CD8-positive, alpha-beta memory T cell (primary cell): ENCODE measurements around the gene ACSL4. TPM values are rescaled to one million over a fixed set of nuclear protein-coding genes. Genes with fewer than 3 reads are reported as not detected.

ENCODE experiments used
- CTCF ChIA-PET: fragments of 350-600 bp; sonication (Branson Sonifier 250); formaldehyde crosslinking; loops from one replicate; lab custom pipeline; 2021; ENCODE audit warnings: antibody characterized with exemption; lab: Charles Lee
- POLR2A ChIA-PET: fragments of 350-600 bp; sonication (Branson Sonifier 250); formaldehyde crosslinking; loops from one replicate; lab custom pipeline; 2021; ENCODE audit warnings: antibody characterized with exemption; lab: Charles Lee
- DNase-seq, 5 donors: peaks; one replicate each; pipeline versions ENCODE4 v3.0.0 to v3.0.0-alpha.2; 2020 to 2022; ENCODE audit warnings: mixed read lengths in 1 of 5
- H3K27ac ChIP-seq: one replicate; pipeline ENCODE4 v1.7.0; 2013; ENCODE audit warnings: low read depth, mild to moderate bottlenecking, low read length, moderate library complexity
- H3K27me3 ChIP-seq: 2 replicates; pipeline ENCODE4 v1.7.0; 2013; ENCODE audit warnings: low read length, mild to moderate bottlenecking; ENCODE audit not compliant: insufficient read depth, poor library complexity, severe bottlenecking
- H3K36me3 ChIP-seq: 2 replicates; pipeline ENCODE4 v1.7.0; 2013; ENCODE audit warnings: mild to moderate bottlenecking, low read length, moderate library complexity; ENCODE audit not compliant: insufficient read depth
- H3K4me1 ChIP-seq: 2 replicates; pipeline ENCODE4 v1.7.0; 2013; ENCODE audit warnings: mild to moderate bottlenecking, low read length, moderate library complexity; ENCODE audit not compliant: insufficient read depth
- H3K4me3 ChIP-seq: 2 replicates; pipeline ENCODE4 v1.7.0; 2013; ENCODE audit warnings: mild to moderate bottlenecking, low read length
- H3K9me3 ChIP-seq: 2 replicates; pipeline ENCODE4 v1.7.0; 2013; ENCODE audit warnings: mild to moderate bottlenecking, low read length
- H3K27ac Mint-ChIP-seq, 8 donors: one replicate each; pipeline ENCODE4 v1.8.0; 2020 to 2021; ENCODE audit warnings: mixed read lengths in 8 of 8, mild to moderate bottlenecking in 6 of 8, inconsistent platforms in 3 of 8, moderate library complexity in 3 of 8
- H3K27me3 Mint-ChIP-seq, 2 donors: one replicate each; pipeline ENCODE4 v1.8.0; 2020 to 2021; ENCODE audit warnings: mixed read lengths in 2 of 2, mild to moderate bottlenecking in 1 of 2, moderate library complexity in 1 of 2
- H3K36me3 Mint-ChIP-seq, 3 donors: one replicate each; pipeline ENCODE4 v1.8.0; 2020 to 2021; ENCODE audit warnings: mixed read lengths in 3 of 3, inconsistent platforms in 1 of 3, mild to moderate bottlenecking in 1 of 3
- H3K4me1 Mint-ChIP-seq, 3 donors: one replicate each; pipeline ENCODE4 v1.8.0; 2020 to 2021; ENCODE audit warnings: mixed read lengths in 3 of 3, inconsistent platforms in 1 of 3, mild to moderate bottlenecking in 1 of 3
- H3K4me3 Mint-ChIP-seq, 7 donors: one replicate each; pipeline ENCODE4 v1.8.0; 2020 to 2021; ENCODE audit warnings: mixed read lengths in 7 of 7, mild to moderate bottlenecking in 6 of 7, moderate library complexity in 4 of 7, inconsistent platforms in 2 of 7
- H3K9me3 Mint-ChIP-seq, 5 donors: one replicate each; pipeline ENCODE4 v1.8.0; 2020 to 2022; ENCODE audit warnings: mixed read lengths in 5 of 5, mild to moderate bottlenecking in 3 of 5, moderate library complexity in 2 of 5, inconsistent platforms in 1 of 5
- polyA plus RNA-seq: library from polyadenylated mRNA; unstranded; fragments of 300-500 nt; fragmentation: Illumina TruSeq; gene quantifications from one replicate; pipeline ENCODE4 v1.2.3, GENCODE V29; 2021
- total RNA-seq, 2 experiments: library from RNA; stranded (reverse); gene quantifications; one replicate each; pipeline ENCODE4 v1.2.3, GENCODE V29; 2021

The ACSL4 gene
- total and polyA plus RNA-seq, 3 experiments from 2014 or later: 12.7 to 72.4 (median 69.6) TPM

GRCh38 chrX:109707720-109708119 is 25.3 kb downstream of the ACSL4 start:
- H3K9me3 Mint-ChIP-seq: no peaks in the 10 kb centered on the region
- H3K4me1 Mint-ChIP-seq: peaks cover 37 to 73% (median 64%) of the 10 kb centered on the region in 3 donors
- no peak for DNase-seq
- H3K4me3 ChIP-seq: no peak overlapping the region
- peak overlapping the region in 2 of 8 donors; percentile 40 to 60 for H3K27ac Mint-ChIP-seq
- peaks cover 0 to 1% of the 10 kb centered on the region in 2 donors for H3K27me3 Mint-ChIP-seq
- H3K36me3 ChIP-seq: no peaks in the 10 kb centered on the region
- ChIA-PET POLR2A (no interaction called here), CTCF (no interaction called here)
- peaks cover 15% of the 10 kb centered on the region for H3K4me1 ChIP-seq
- no peaks in the 10 kb centered on the region for H3K9me3 ChIP-seq
- peak overlapping the region in 5 of 7 donors; percentile 24 to 80 (median 51) for H3K4me3 Mint-ChIP-seq
- no peak overlapping the region for H3K27ac ChIP-seq
- H3K36me3 Mint-ChIP-seq: peaks cover 0 to 1% (median 0%) of the 10 kb centered on the region in 3 donors
- H3K27me3 ChIP-seq: no peaks in the 10 kb centered on the region

GRCh38 chrX:109707319-109707718 is 25.7 kb downstream of the ACSL4 start:
- CTCF ChIA-PET: no interaction called here
- POLR2A ChIA-PET: no interaction called here
- H3K9me3 ChIP-seq: no peaks in the 10 kb centered on the region
- H3K4me1 ChIP-seq: peaks cover 15% of the 10 kb centered on the region
- no peak for DNase-seq
- H3K9me3 Mint-ChIP-seq: no peaks in the 10 kb centered on the region
- H3K36me3 Mint-ChIP-seq: peaks cover 0 to 2% (median 0%) of the 10 kb centered on the region in 3 donors
- peak overlapping the region in 6 of 7 donors; percentile 24 to 80 (median 44) for H3K4me3 Mint-ChIP-seq
- peaks cover 0 to 3% of the 10 kb centered on the region in 2 donors for H3K27me3 Mint-ChIP-seq
- no peak overlapping the region for H3K27ac ChIP-seq
- H3K27me3 ChIP-seq: no peaks in the 10 kb centered on the region
- H3K36me3 ChIP-seq: no peaks in the 10 kb centered on the region
- H3K4me1 Mint-ChIP-seq: peaks cover 39 to 73% (median 68%) of the 10 kb centered on the region in 3 donors
- peak overlapping the region in 3 of 8 donors; percentile 40 to 60 (median 43) for H3K27ac Mint-ChIP-seq
- H3K4me3 ChIP-seq: no peak overlapping the region

- peaks cover 13% of the 10 kb centered on the region for H3K4me1 ChIP-seq
- H3K36me3 ChIP-seq: no peaks in the 10 kb centered on the region
- Mint-ChIP-seq H3K27ac (peak overlapping the region in 1 of 8 donors; percentile 28), H3K27me3 (peaks cover 0 to 4% of the 10 kb centered on the region in 2 donors), H3K4me1 (peaks cover 34 to 60% (median 54%) of the 10 kb centered on the region in 3 donors), H3K36me3 (peaks cover 0 to 4% (median 0%) of the 10 kb centered on the region in 3 donors), H3K4me3 (no peak overlapping the region), H3K9me3 (no peaks in the 10 kb centered on the region)
- ChIA-PET CTCF (no interaction called here), POLR2A (no interaction called here)
- no peak overlapping the region for H3K4me3 ChIP-seq
- no peaks in the 10 kb centered on the region for H3K9me3 ChIP-seq
- H3K27me3 ChIP-seq: no peaks in the 10 kb centered on the region
- no peak for DNase-seq
- no peak overlapping the region for H3K27ac ChIP-seq
Observed at GRCh38 chrX:109704563-109704962, 28.5 kb downstream of the ACSL4 start.

GRCh38 chrX:109697855-109698254 is 35.2 kb downstream of the ACSL4 start:
- POLR2A ChIA-PET: no interaction called here
- Mint-ChIP-seq H3K36me3 (peaks cover 0 to 15% (median 0%) of the 10 kb centered on the region in 3 donors), H3K4me3 (no peak overlapping the region), H3K9me3 (no peaks in the 10 kb centered on the region), H3K27me3 (peaks cover 0 to 2% of the 10 kb centered on the region in 2 donors), H3K27ac (no peak overlapping the region), H3K4me1 (peaks cover 28 to 62% (median 41%) of the 10 kb centered on the region in 3 donors)
- H3K4me1 ChIP-seq: no peaks in the 10 kb centered on the region
- H3K36me3 ChIP-seq: no peaks in the 10 kb centered on the region
- DNase-seq: no peak
- H3K27ac ChIP-seq: no peak overlapping the region
- H3K9me3 ChIP-seq: no peaks in the 10 kb centered on the region
- CTCF ChIA-PET: interaction anchor here (1.0 to 1.1 kb wide), 2 partner anchors 15 to 159 kb away, joined by 3 read pairs; no protein-coding TSS in a partner anchor
- H3K4me3 ChIP-seq: no peak overlapping the region
- H3K27me3 ChIP-seq: no peaks in the 10 kb centered on the region

- H3K9me3 ChIP-seq: no peaks in the 10 kb centered on the region
- no peaks in the 10 kb centered on the region for H3K27me3 Mint-ChIP-seq
- H3K27ac Mint-ChIP-seq: peak overlapping the region in 2 of 8 donors; percentile 33 to 38
- ChIA-PET CTCF (interaction anchor here (1.5 kb wide), 1 partner anchor 16 kb away, joined by 4 read pairs; no protein-coding TSS in a partner anchor), POLR2A (no interaction called here)
- peaks cover 23 to 64% (median 36%) of the 10 kb centered on the region in 3 donors for H3K4me1 Mint-ChIP-seq
- peaks cover 0 to 13% (median 0%) of the 10 kb centered on the region in 3 donors for H3K36me3 Mint-ChIP-seq
- no peak overlapping the region for H3K4me3 ChIP-seq
- H3K9me3 Mint-ChIP-seq: no peaks in the 10 kb centered on the region
- no peaks in the 10 kb centered on the region for H3K27me3 ChIP-seq
- no peak for DNase-seq
- no peaks in the 10 kb centered on the region for H3K4me1 ChIP-seq
- no peak overlapping the region for H3K4me3 Mint-ChIP-seq
- H3K36me3 ChIP-seq: no peaks in the 10 kb centered on the region
- H3K27ac ChIP-seq: no peak overlapping the region
Observed at GRCh38 chrX:109696146-109696740, 36.8 kb downstream of the ACSL4 start.

GRCh38 chrX:109695637-109696036 is 37.4 kb downstream of the ACSL4 start:
- Mint-ChIP-seq H3K27me3 (no peaks in the 10 kb centered on the region), H3K9me3 (no peaks in the 10 kb centered on the region), H3K36me3 (peaks cover 0 to 13% (median 0%) of the 10 kb centered on the region in 3 donors), H3K4me3 (peak overlapping the region in 1 of 7 donors; percentile 52), H3K4me1 (peaks cover 24 to 64% (median 36%) of the 10 kb centered on the region in 3 donors), H3K27ac (no peak overlapping the region)
- no peaks in the 10 kb centered on the region for H3K27me3 ChIP-seq
- no peaks in the 10 kb centered on the region for H3K36me3 ChIP-seq
- no peak overlapping the region for H3K27ac ChIP-seq
- H3K4me1 ChIP-seq: no peaks in the 10 kb centered on the region
- CTCF ChIA-PET: interaction anchor here (1.5 kb wide), 1 partner anchor 17 kb away, joined by 4 read pairs; no protein-coding TSS in a partner anchor
- no peak overlapping the region for H3K4me3 ChIP-seq
- DNase-seq: no peak
- H3K9me3 ChIP-seq: no peaks in the 10 kb centered on the region
- POLR2A ChIA-PET: no interaction called here

GRCh38 chrX:109691752-109692151 is 41.3 kb downstream of the ACSL4 start:
- Histone ChIP-seq H3K9me3 (no peaks in the 10 kb centered on the region), H3K27me3 (no peaks in the 10 kb centered on the region), H3K4me3 (no peak overlapping the region), H3K4me1 (no peaks in the 10 kb centered on the region), H3K36me3 (no peaks in the 10 kb centered on the region), H3K27ac (no peak overlapping the region)
- peaks cover 0 to 15% (median 0%) of the 10 kb centered on the region in 3 donors for H3K36me3 Mint-ChIP-seq
- H3K4me1 Mint-ChIP-seq: peaks cover 12 to 44% (median 14%) of the 10 kb centered on the region in 3 donors
- H3K4me3 Mint-ChIP-seq: no peak overlapping the region
- no peak for DNase-seq
- no peaks in the 10 kb centered on the region for H3K9me3 Mint-ChIP-seq
- no peaks in the 10 kb centered on the region for H3K27me3 Mint-ChIP-seq
- ChIA-PET CTCF (interaction anchor here (0.8 kb wide), 1 partner anchor 21 kb away, joined by 3 read pairs; no protein-coding TSS in a partner anchor), POLR2A (no interaction called here)
- no peak overlapping the region for H3K27ac Mint-ChIP-seq

- no peak overlapping the region for H3K4me3 ChIP-seq
- ChIA-PET POLR2A (no interaction called here), CTCF (no interaction called here)
Observed at GRCh38 chrX:109691277-109691676, 41.8 kb downstream of the ACSL4 start.

More at GRCh38 chrX:109691277-109691676, 41.8 kb downstream of the ACSL4 start:
- no peak overlapping the region for H3K4me3 Mint-ChIP-seq
- no peak overlapping the region for H3K27ac Mint-ChIP-seq
- no peaks in the 10 kb centered on the region for H3K27me3 Mint-ChIP-seq
- H3K27ac ChIP-seq: no peak overlapping the region
- H3K36me3 Mint-ChIP-seq: peaks cover 0 to 15% (median 0%) of the 10 kb centered on the region in 3 donors
- H3K36me3 ChIP-seq: no peaks in the 10 kb centered on the region
- DNase-seq: no peak
- peaks cover 7 to 42% (median 10%) of the 10 kb centered on the region in 3 donors for H3K4me1 Mint-ChIP-seq
- H3K27me3 ChIP-seq: no peaks in the 10 kb centered on the region
- no peaks in the 10 kb centered on the region for H3K9me3 Mint-ChIP-seq
- no peaks in the 10 kb centered on the region for H3K4me1 ChIP-seq
- no peaks in the 10 kb centered on the region for H3K9me3 ChIP-seq
